Measurements from ENCODE around the gene MYL12A. TPM values are rescaled to one million over a fixed set of nuclear protein-coding genes. Genes with fewer than 3 reads are reported as not detected.

The MYL12A gene
- total and polyA plus RNA-seq, 2 of the 8 experiments (the other 6 are each of a cell fraction or from before 2014, with no cell fraction given) = 188 to 247 TPM

DNA sequence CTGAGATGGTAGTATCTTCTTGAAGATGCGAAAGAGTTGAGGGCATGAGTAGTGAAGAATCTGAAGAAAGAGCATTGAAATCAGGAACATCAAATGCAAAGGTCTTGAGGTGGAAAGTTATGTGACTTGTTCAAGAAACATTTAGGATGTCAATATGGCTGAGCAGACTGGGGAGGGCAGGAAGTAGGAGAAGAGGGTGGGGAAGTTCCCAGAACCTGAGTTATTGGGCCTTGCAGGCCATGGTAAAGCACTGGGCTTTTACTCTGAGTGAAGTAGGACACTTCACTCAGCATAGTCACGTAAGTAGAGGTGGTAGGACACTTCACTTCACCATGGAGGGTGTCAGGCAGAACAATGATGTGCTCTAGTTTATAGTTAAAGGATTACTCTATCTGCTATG, 11.8 kb upstream of the MYL12A start (continued):
- TF ChIP-seq CTBP2 (IDR thresholded peaks at IDR 0.05; ENCODE audit: borderline replicate concordance, insufficient read depth, insufficient read length, low read length) (no peak), GTF2F1 (IDR thresholded peaks at IDR 0.05; ENCODE audit: borderline replicate concordance, low read depth, low read length) (no peak)
